Activated CD8-positive, alpha-beta memory T cell treated with anti-CD3 and anti-CD28 coated beads, Interleukin-2, amount 50 U/mL, for 24 hours (primary cell): ENCODE data around the gene ISL2.

Experiments used
- DNase-seq: peaks from one replicate; pipeline ENCODE4 v3.0.0-alpha.2; 2020; ENCODE audit errors: extremely low read depth

ISL2 gene

DNA sequence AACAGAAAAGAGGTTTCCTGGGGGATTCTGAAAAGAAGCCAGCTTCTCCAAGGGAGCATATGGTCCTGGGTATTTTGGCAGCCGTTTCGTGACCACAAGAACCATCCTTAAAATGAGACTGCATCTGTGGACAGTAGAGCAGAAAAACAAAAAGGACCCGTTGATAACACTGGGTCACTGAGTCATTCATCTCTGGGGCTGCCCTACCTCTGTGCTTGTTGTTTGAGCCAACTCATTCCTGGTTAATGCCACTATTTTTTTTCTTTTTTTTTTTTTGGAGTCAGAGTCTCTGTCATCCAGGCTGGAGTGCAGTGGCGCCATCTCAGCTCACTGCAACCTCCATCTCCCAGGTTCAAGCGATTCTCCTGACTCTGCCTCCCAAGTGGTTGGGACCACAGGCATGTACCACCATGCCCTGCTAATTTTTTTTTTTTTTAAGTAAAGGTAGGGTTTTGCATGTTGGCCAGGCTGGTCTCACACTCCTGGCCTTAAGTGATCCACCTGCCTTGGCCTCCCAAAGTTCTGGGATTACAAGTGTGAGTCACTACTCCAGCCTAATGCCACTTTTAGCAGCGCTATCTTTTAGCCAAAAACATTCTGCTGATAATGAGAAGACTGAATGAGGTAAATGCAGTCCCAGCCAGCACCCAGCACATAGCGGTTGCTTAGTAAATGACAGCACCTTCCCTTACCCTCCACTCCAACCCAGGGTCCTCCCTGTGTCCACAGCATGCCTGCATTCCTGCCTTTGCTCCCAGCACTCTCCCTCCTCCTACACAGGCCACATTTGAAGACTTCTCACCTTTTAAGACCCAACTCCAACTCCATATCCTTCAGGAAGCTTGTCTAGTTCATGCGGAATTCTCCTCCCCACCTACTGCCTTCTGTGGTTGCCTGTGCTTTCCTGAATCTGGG, 9.1 kb upstream of the ISL2 start:
- DNase-seq: no peak

DNA sequence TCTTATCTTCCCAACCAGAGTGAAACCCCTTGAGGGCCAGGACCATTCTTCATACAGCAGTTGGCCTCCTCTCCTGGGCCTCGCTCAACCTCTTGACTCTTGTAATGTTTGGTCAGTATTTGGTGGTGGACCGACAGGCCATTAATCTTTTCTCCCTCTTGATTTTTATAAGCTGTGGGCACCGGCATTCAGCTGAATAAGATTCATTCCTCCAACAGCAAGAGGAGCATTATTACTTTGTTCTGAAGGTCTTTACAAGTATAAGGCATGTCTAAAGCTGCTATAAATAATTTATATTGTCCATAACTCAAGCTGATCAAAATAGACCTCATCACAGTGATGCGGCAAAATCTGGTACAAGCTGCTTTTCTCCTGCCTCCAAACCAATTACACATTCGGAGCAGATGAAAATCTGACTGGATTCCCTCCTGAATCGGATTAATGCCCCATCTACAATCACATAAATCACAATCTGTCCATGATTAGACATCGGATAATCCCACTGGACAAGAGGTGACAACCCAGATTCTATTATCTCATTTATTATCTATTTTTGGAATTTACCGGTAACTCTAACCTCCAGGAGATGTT, 8.4 kb upstream of the ISL2 start:
- DNase-seq: no peak

DNA sequence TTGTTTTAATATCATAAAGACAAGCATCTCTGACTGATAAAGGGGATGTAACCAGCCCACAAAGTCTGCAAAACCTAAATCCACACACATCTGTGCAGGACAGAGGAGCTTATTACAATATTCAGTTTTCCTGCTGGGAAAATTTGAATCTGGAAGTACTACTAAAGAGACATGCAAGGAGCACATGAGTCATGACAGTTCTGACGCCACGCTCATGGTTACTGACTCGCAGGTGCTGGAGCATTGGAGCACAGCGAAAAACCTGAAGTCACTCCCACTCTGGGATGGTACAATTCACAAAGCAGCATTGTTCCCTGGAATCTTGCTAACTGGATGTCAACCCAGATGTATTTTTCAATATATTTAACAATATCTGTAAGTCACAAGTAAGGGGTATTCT, 7.6 kb upstream of the ISL2 start:
- DNase-seq: no peak

DNA sequence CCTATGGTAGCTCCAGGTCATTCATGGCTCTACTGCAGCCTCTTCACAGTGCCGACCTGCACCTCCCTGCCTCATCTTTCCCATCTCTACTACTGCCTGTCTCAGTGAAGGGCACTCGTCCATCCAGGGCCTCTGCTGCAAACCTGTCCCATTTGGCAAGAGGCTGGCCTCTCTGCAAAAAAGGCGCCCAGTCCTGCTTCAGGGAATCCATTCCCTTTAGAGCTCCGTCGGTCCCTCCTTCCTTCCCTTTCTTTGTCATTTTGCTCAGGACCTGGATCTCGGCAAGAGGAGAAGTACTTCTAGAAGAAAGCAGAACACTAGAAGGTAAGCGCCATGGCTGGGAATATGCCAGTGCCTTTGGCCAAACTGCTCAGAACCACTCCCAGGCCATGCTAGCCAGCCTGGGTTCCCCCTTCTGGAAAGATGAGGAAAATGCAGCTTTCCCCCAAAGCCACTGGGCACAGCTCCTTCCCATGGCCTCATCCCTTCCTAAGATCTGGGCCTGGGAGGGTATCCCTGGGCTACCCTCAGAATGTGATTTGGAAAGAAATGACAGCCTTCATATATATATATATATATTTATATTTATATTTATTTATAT, 6.4 kb upstream of the ISL2 start:
- DNase-seq: no peak

DNA sequence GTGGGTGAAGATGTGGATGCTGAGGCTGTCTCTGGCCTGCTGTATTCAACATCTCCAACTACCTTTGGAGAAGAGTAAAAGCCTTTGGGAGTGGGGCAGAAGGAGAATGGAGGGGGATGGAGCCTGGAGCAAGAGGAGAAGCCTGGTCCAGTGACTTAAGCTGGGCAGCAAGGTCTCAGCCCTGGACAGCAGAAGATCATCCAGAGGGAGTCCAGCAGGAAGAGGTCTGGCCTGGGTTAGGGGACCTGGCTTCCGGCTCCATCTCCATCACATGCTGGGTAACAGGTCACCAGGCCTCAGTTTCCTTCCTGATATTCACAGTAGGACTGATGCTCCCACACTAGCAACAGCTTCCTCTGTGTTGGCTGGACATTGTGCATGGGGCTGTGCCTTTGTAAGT, 3.8 kb upstream of the ISL2 start:
- no peak for DNase-seq

DNA sequence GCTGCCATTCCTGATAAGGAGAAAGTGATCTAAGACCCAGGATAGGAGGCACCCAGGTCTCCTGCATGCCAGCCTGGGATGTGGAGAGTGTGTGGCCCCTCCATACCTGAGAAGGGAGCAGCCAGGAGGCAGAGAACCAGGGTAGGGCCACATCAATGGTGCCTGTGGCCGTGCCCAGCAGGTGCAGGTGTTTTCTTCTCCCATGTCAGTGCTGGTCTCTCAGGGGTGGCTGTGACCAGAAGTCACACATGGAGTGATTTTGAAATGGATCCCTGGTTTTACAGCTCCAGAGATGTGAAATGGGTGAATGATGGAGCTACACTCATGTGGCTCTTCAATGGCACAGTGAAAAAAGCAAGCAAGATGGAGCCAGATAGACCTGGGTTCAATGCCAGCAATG, 3.3 kb upstream of the ISL2 start:
- no peak for DNase-seq

DNA sequence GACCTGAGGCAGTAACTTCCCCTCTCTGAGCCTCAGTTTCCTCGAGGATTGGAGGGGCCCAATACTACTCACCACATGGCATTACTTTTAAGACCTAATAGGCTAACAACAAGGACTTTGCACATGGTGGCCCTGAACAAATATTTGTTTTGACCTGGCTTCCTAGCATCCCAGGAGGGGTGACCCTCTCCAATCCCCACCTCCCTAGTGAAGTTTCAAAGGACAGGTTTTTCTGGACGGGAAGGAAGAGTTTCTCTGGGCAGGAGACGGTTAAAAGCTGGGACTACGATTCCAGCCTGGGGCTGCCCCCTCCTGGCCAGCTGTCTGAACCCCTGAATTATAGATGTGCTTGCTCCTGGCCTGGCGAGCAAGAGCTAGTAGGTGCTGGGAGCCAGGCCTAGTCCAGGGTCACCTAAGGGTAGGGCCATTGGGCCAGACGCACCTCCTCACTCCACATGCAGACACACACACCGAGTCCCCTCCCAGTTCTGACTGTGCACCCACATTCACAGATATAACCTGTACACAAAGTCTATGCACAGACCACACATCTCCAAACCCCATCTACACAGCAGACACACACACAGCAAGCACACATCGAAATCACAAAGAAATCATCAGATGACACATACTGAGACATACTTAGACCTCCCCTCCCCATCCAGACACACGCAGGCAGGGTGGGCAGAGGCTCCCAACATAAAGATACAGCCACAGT, 2.7 kb upstream of the ISL2 start:
- no peak for DNase-seq

DNA sequence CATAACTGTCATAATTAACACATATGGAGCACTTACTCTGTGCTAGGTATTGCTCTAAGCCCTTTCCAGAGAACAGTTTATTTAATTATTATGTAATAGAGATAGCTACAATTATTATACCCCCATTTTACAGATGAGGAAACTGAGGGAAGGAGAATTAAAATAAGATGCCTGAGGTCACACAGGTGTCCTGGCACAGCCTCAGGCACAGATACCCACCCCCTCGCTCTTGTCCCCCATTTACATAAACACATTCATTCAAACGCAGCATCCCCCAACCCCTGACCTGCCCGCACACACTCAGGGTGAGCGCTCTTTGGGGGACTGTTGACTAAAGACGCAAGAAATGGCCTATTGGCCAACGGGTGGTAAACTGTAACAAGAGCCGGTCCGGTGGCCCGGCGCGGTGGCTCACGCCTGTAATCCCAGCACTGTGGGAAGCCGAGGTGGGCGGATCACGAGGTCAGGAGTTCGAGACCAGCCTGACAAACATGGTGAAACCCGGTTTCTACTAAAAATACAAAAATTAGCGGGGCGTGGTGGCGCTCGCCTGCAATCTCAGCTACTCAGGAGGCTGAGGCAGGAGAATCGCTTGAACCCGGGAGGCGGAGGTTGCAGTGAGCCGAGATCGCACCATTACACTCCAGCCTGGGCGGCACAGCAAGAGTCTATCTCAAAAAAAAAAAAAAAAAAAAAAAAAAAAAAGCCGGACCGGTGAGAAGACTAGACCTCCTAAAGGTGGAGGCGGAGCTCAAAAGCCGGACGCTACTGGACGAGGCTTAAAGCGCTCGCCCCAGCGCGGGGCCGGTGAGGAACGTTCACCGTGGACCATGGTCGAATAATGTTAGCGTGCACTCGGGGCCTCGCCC, 1.9 kb upstream of the ISL2 start:
- no peak for DNase-seq

DNA sequence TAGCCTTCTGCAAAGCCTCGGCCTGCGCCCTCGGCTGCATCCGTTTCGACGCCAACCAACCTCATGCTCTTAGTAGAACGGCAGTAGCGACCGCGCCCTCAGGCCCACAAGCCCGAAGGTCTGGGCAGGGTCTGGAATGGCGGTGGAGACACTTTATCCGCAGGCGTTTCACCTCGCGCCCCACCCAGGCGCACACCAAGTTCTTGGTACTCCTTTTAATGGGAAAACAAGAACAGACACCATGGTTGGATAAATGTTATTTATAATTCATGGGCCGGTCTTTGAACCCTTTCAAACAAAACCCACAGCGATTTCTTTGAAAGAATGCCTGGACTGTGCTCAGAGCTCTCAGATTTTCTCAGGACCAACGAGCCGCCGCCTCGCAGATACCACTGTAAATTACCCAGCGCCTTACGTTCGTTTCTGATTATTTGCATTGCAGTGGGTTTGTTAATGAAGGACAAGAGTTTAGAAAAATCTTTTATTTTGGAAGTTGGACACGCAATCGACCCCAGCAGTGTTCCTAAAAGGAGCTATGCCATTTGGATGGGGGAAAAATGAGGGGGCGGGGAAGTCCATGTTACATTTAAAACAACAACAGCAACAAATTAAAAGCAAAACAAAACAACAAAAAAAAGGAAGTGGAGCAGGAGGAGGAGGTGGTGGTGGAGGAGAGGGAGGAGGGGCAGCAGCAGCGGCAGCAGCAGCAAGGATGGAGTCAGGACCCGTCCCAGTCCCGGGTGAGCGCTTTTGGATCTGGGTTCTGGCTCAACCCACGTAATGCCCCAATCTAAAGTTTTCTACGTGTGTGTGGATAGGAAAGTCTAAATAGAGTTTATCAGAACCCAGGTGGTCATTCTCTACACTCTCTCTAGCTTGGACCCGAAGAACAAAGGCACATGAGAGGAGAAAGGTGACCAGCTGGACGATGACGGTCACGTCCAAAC, 993 bp upstream of the ISL2 start:
- DNase-seq: no peak

DNA sequence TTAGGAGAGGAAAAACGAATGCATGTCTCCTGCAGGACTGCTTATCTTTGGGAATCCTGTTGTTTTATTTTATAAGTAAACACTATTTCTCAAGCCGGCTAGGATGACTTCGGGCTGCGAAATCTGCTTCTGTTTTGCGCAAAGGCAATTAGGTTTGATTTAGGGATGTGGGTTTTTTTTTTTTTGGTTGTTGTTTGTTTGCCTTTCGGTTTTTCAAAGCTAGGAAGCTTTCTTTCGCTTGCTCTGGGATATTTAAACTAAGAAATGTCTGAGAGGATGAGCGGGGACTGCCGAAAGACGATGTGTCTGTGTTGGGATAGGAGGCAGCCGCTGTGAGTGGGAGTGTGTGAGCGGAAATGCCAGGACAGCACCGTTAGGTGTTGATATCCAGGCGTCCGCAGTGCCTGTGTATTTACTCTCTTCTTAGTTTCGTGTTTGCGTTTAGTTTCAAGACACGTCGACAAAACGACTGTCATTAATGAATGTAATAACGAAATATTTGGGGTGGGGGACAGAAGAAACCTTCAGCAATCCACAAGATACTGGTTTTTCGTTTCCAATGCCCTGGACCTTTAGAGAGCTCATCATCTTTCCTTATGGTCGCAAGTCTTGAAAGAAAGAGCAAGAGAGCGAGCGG, 604 bp downstream of the ISL2 start:
- no peak for DNase-seq

DNA sequence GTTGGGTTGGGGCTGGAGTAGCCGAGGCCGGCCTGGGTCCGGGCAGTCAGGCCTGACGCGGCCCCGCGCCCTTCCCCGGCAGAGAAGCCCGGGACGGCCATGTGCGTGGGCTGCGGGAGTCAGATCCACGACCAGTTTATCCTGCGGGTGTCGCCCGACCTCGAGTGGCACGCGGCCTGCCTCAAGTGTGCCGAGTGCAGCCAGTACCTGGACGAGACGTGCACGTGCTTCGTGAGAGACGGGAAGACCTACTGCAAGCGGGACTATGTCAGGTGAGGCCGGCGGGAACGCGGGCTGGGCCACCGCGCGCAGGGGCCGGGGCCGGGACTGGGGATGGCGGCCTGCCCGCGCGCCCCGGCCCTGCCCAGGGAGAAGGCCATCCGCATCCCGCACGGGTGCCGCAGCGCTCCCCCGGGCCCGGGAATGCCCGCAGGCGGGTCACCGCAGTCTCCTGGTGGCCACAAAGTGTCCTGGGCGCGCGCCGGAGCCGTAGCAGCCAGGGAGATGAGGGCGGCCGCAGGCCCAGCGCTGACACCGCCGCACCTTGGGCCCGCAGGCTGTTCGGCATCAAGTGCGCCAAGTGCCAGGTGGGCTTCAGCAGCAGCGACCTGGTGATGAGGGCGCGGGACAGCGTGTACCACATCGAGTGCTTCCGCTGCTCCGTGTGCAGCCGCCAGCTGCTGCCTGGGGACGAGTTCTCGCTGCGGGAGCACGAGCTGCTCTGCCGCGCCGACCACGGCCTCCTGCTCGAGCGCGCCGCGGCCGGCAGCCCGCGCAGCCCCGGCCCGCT, 1.3 kb downstream of the ISL2 start:
- DNase-seq: no peak

DNA sequence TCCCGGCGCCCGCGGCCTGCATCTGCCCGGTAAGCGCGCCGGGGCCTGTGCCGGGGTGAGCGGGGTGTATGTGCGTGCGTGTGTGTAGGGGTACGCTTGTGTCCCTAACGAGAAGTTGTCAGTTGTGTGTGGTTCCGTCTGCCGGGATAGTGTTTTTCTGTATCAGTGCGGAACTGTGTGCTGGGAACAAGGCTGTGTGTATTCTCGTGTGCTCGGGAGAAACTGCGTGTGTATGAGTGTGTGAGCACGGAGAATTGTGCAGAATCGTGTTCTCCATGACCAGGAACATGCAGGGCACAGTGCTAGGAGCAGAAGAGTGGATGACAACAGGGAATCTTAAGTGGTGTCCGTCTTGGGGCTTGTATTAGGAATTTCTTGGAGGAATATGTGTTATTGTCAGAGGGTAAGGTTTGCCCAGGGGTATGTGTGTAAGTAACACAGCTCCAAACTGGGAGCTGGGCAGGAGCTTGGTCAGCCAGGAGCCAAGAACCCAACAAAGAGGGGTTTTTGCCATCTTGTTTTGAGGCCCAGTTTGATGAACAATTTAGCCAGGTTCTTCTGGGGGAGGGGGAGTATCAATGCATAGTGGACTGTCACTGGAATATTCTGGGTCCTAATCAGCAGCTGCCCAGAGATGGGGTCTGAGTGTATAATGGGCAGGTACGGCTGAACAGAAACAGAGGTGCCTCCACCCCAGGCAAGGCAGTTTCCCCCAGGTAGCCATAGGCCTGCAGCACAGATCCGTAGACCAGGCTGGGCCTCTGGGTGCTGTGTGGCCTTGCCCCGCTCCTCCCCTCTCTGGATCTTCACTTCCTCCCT, 2.1 kb downstream of the ISL2 start:
- DNase-seq: no peak

DNA sequence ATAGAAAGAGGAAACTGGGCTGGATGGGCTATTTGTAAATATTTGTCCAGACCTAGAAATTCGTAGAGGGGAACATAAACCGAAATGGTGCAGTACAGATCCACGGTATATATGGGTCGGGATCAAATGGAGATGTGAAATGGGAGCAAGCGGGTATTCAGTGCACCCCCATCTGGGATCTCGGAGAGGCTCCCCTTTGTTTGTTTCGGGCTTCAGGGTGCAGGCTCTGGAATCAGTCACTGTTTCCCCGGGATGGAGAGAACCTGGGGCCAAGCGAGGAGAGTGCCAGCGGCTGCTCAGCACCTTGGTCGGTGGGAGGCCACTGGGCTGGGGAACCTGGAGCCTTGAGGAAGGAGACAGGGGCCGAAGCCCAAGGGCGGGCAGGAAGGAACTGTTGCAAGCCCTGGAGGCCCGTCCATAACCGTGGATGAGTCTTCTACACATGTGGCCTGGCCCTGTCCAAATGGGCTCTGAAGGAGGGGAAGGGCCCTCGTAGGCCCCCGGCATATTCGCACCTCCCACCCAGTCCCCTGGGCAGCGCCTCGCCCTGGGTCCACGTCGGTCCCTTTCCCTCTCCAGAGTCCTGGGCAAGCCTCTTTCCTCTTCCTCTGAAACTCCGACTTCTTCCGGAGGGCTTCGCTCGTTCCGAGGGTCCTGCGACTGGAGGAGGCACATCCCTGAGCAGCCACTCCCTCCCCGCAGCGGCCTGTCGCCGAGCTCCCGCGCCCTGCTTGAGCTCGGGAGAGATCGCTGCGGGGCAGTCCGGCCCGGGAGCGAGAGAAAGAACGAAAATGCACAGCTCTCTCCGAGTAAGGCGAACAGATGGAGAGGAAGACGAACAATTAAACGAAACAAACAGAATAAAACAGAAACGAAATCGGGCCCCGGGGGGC, 3.0 kb downstream of the ISL2 start:
- no peak for DNase-seq

DNA sequence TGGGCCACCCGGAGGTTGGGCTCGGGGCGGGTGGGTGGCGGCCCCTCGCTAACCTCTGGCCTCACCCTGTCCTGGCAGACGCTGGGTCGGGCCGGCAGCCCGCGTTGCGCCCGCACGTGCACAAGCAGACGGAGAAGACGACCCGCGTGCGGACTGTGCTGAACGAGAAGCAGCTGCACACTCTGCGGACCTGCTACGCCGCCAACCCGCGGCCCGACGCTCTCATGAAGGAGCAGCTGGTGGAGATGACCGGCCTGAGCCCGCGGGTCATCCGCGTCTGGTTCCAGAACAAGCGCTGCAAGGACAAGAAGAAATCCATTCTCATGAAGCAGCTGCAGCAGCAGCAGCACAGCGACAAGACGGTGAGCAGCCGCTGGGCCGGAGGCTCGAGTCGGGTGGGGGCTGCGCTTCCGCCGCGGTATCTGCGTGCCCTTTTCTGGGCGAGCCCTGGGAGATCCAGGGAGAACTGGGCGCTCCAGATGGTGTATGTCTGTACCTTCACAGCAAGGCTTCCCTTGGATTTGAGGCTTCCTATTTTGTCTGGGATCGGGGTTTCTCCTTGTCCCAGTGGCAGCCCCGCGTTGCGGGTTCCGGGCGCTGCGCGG, 3.7 kb downstream of the ISL2 start:
- no peak for DNase-seq

DNA sequence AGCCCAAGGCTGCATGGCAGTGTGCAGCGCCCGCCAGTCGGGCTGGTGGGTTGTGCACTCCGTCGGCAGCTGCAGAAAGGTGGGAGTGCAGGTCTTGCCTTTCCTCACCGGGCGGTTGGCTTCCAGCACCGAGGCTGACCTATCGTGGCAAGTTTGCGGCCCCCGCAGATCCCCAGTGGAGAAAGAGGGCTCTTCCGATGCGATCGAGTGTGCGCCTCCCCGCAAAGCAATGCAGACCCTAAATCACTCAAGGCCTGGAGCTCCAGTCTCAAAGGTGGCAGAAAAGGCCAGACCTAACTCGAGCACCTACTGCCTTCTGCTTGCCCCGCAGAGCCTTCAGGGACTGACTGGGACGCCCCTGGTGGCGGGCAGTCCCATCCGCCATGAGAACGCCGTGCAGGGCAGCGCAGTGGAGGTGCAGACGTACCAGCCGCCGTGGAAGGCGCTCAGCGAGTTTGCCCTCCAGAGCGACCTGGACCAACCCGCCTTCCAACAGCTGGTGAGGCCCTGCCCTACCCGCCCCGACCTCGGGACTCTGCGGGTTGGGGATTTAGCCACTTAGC, 4.3 kb downstream of the ISL2 start:
- no peak for DNase-seq

DNA sequence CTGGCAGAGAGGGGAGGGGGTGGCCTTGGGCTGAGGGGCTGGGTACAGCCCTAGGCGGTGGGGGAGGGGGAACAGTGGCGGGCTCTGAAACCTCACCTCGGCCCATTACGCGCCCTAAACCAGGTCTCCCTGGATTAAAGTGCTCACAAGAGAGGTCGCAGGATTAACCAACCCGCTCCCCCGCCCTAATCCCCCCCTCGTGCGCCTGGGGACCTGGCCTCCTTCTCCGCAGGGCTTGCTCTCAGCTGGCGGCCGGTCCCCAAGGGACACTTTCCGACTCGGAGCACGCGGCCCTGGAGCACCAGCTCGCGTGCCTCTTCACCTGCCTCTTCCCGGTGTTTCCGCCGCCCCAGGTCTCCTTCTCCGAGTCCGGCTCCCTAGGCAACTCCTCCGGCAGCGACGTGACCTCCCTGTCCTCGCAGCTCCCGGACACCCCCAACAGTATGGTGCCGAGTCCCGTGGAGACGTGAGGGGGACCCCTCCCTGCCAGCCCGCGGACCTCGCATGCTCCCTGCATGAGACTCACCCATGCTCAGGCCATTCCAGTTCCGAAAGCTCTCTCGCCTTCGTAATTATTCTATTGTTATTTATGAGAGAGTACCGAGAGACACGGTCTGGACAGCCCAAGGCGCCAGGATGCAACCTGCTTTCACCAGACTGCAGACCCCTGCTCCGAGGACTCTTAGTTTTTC, 4.9 kb downstream of the ISL2 start:
- DNase-seq: no peak
